T-cell (primary cell): ENCODE data around the gene NDRG2. TPM values are rescaled to one million over a fixed set of nuclear protein-coding genes. Genes with fewer than 3 reads are reported as not detected.

Experiments
- ATAC-seq, 4 experiments: fragments of 200-7000 bp in 3 of 4; fragments of 150-1000 bp in 1 of 4; cut with Tn5 transposase; replicated peaks in 1 of 4; 1 replicate in 3 of 4; 2 replicates in 1 of 4; pipeline ENCODE4 v1.10.0; 2021; ENCODE audit warnings: moderate library complexity in 3 of 4, mild to moderate bottlenecking in 2 of 4, moderate number of reproducible peaks in 1 of 4
- CTCF ChIA-PET, 2 donors: fragments of 300-600 bp; sonication (Branson Sonifier 250); formaldehyde crosslinking; loops; one replicate each; lab custom pipeline; 2022; ENCODE audit warnings: antibody characterized with exemption in 2 of 2; lab: Charles Lee
- POLR2A ChIA-PET, 2 donors: fragments of 300-600 bp; sonication (Branson Sonifier 250); formaldehyde crosslinking; loops; one replicate each; lab custom pipeline; 2022; ENCODE audit warnings: antibody characterized with exemption in 2 of 2; lab: Charles Lee
- DNase-seq, 35 experiments: peaks; one replicate each; pipeline versions ENCODE4 v3.0.0 to v3.0.0-alpha.2; 2013 to 2023
- H3K27ac ChIP-seq: one replicate; pipeline ENCODE4 v1.5.1; 2013; ENCODE audit warnings: low read length
- H3K27me3 ChIP-seq, 2 experiments: replicated peaks in 1 of 2; 1 replicate in 1 of 2; 2 replicates in 1 of 2; pipeline versions ENCODE4 v1.6.1 to v1.7.0; 2013; ENCODE audit warnings: low read length in 1 of 2, mixed read lengths in 1 of 2; ENCODE audit not compliant: control insufficient read depth in 2 of 2, insufficient read depth in 2 of 2; ENCODE audit errors: extremely low read depth in 1 of 2
- H3K36me3 ChIP-seq, 2 donors: 1 replicate in 1 of 2; 2 replicates in 1 of 2; pipeline versions ENCODE4 v1.6.1 to v1.7.0; 2013; ENCODE audit warnings: low read length in 1 of 2; ENCODE audit not compliant: control insufficient read depth in 2 of 2, insufficient read depth in 1 of 2; ENCODE audit errors: extremely low read depth in 1 of 2
- H3K4me1 ChIP-seq, 2 experiments: 1 replicate in 1 of 2; 2 replicates in 1 of 2; pipeline versions ENCODE4 v1.6.1 to v1.7.0; 2013; ENCODE audit warnings: low read length in 2 of 2, mixed read lengths in 1 of 2; ENCODE audit not compliant: insufficient read depth in 2 of 2, control insufficient read depth in 1 of 2; ENCODE audit errors: extremely low read depth in 1 of 2
- H3K4me3 ChIP-seq, 2 donors: 1 replicate in 1 of 2; 2 replicates in 1 of 2; pipeline versions ENCODE4 v1.5.1 to v1.7.0; 2013; ENCODE audit warnings: mild to moderate bottlenecking in 2 of 2, low read length in 1 of 2, moderate library complexity in 1 of 2; ENCODE audit not compliant: control insufficient read depth in 1 of 2; ENCODE audit errors: extremely low read depth in 1 of 2
- H3K9me3 ChIP-seq: 2 replicates; pipeline ENCODE4 v1.7.0; 2013
- H3K27ac Mint-ChIP-seq, 2 donors: one replicate each; pipeline ENCODE4 v1.8.0; 2020 to 2021; ENCODE audit warnings: mild to moderate bottlenecking in 2 of 2, mixed read lengths in 2 of 2
- H3K27me3 Mint-ChIP-seq, 2 donors: one replicate each; pipeline ENCODE4 v1.8.0; 2021 to 2022; ENCODE audit warnings: mixed read lengths in 2 of 2
- H3K36me3 Mint-ChIP-seq: one replicate; pipeline ENCODE4 v1.8.0; 2021; ENCODE audit warnings: mixed read lengths
- H3K4me1 Mint-ChIP-seq, 3 donors: one replicate each; pipeline ENCODE4 v1.8.0; 2020 to 2022; ENCODE audit warnings: mixed read lengths in 3 of 3, mild to moderate bottlenecking in 1 of 3
- H3K4me3 Mint-ChIP-seq, 3 donors: one replicate each; pipeline ENCODE4 v1.8.0; 2020 to 2022; ENCODE audit warnings: mild to moderate bottlenecking in 3 of 3, mixed read lengths in 3 of 3, moderate library complexity in 3 of 3
- H3K9me3 Mint-ChIP-seq, 3 donors: one replicate each; pipeline ENCODE4 v1.8.0; 2020 to 2022; ENCODE audit warnings: mixed read lengths in 3 of 3
- WGBS: methylation state at CpG from one replicate; pipeline ENCODE4 v1.1.5; 2013; ENCODE audit warnings: missing lambda C conversion rate; ENCODE audit not compliant: insufficient coverage; 5-methylcytosine and 5-hydroxymethylcytosine counted together
- total RNA-seq, 35 experiments: library from RNA in 6 of 35; stranded (reverse) in 6 of 35; fragments of 120-200 nt in 1 of 35; gene quantifications; one replicate each; pipeline versions ENCODE4 v1.2.1 to v1.2.4 and lab custom pipeline; 2013 to 2026

Gene NDRG2
- total RNA-seq, 5 donors from 2014 or later (not counting 1 experiment from before 2014, with no cell fraction given): 26.1 to 28.2 (median 27.1) TPM

DNA sequence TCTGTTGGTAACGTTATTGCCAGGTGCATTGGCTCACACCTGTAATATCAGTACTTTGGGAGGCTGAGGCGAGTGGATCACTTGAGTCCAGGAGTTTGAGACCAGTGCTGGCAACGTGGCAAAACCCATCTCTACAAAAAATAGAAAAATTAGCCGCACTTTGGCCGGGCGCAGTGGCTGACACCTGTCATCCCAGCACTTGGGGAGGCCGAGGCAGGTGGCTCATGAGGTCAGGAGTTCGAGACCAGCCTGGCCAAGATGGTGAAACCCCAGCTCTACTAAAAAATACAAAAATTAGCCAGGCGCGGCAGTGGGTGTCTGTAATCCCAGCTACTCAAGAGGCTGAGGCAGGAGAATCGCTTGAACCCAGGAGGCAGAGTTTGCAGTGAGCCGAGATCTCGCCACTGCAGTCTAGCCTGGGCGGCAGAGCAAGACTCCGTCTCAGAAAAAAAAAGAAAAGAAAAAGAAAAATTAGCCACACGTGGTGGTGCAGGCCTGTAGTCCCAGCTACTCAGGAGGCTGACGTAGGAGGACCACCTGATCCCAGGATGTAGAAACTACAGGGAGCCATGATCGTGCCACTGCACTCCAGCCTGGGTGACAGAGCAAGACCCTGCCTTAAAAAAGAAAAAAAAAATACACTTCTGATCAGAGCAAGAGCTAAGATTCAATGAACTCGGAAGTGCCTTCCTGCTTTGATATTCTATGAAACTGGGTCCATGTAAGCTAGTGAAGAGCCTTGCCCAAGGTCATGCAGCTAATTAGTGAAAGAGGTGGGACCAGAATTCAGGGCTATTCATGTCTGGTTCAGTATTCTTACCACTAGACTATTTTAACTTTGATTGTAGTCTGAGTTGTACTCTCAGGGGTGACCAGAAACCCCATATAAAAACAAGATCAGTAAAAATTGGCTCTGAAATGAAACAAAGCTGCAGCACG lies 28.6 kb upstream of the NDRG2 start:
- CTCF ChIA-PET: interaction anchor here in 1 of 2 donors (1.2 kb wide), 1 partner anchor 9 kb away, joined by 4 read pairs; no protein-coding TSS in a partner anchor
- no peaks in the 10 kb centered on the region for H3K4me1 ChIP-seq
- H3K9me3 ChIP-seq: no peaks in the 10 kb centered on the region
- DNase-seq: no peak
- no peak overlapping the region for H3K4me3 ChIP-seq
- Mint-ChIP-seq H3K4me3 (no peak overlapping the region), H3K4me1 (no peaks in the 10 kb centered on the region), H3K27me3 (peaks cover 0 to 4% of the 10 kb centered on the region in 2 donors), H3K9me3 (no peaks in the 10 kb centered on the region), H3K27ac (no peak overlapping the region), H3K36me3 (no peaks in the 10 kb centered on the region)
- POLR2A ChIA-PET: no interaction called here
- H3K27me3 ChIP-seq: peaks cover 0 to 19% of the 10 kb centered on the region in 2 experiments
- 79% methylated on average over 11 of the region's 20 CpGs for WGBS
- no peaks in the 10 kb centered on the region for H3K36me3 ChIP-seq
- H3K27ac ChIP-seq: no peak overlapping the region
- ATAC-seq: no peak

DNA sequence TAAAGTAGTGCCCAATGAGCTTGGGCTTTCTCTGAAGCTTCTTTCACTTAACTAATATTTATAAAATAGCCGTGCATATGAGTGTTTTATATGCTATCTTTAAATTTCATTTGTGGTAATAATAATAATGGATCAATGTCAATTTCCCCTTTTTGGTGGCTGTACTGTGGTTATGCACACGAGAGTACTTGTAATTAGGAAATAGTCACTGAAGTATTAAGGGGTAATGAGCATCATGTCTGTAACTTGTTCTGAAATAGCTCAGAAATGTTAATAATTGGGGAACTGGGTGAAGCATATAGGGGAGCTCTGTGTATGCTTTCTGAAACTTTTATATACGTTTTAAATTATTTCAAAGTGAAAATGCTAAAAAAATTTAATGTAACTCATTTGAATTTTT lies 25.7 kb upstream of the NDRG2 start:
- CTCF ChIA-PET: interaction anchor here in 1 of 2 donors (0.6 kb wide), 1 partner anchor 36 kb away, joined by 3 read pairs; no protein-coding TSS in a partner anchor
- Histone ChIP-seq H3K27me3 (peaks cover 0 to 11% of the 10 kb centered on the region in 2 experiments), H3K9me3 (no peaks in the 10 kb centered on the region), H3K36me3 (no peaks in the 10 kb centered on the region), H3K27ac (no peak overlapping the region), H3K4me1 (no peaks in the 10 kb centered on the region), H3K4me3 (no peak overlapping the region)
- H3K36me3 Mint-ChIP-seq: no peaks in the 10 kb centered on the region
- no CpG with 5 or more reads among the region's 3 CpGs for WGBS
- peaks cover 0 to 4% of the 10 kb centered on the region in 2 donors for H3K27me3 Mint-ChIP-seq
- H3K27ac Mint-ChIP-seq: no peak overlapping the region
- no peaks in the 10 kb centered on the region for H3K9me3 Mint-ChIP-seq
- ATAC-seq (no peak), DNase-seq (no peak)
- POLR2A ChIA-PET: interaction anchor here in 1 of 2 donors (1.1 kb wide), 1 partner anchor 13 kb away, joined by 3 read pairs; no protein-coding TSS in a partner anchor
- H3K4me3 Mint-ChIP-seq: no peak overlapping the region
- H3K4me1 Mint-ChIP-seq: no peaks in the 10 kb centered on the region

DNA sequence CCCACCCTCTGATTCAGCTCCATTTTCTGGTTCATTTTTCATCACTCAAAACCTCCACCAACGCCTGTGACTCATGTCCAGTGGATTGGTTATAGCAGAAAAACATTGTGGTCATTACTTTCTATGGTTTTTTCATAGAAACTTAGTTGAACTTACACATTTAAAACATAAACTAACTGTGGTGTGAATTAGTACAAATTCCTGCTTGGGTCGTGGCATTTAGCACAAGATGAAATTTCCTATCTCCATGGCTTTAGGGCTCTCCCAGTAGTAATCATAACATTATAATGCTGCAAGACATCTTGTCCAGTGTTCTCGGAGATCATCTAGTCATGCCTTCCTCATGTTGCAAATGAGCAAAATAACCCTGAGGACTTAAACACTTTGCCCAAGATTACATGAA lies 24.4 kb upstream of the NDRG2 start:
- 100% methylated on average over 1 of the region's 3 CpGs for WGBS
- ATAC-seq (no peak), DNase-seq (no peak)
- ChIA-PET CTCF (interaction anchor here in 1 of 2 donors (1.9 kb wide), 1 partner anchor 34 kb away, joined by 7 read pairs; no protein-coding TSS in a partner anchor), POLR2A (interaction anchor here in 1 of 2 donors (0.6 to 0.7 kb wide), 2 partner anchors 242 to 1523 kb away, joined by 4 to 6 read pairs; no protein-coding TSS in a partner anchor)
- H3K36me3 Mint-ChIP-seq: no peaks in the 10 kb centered on the region
- H3K27me3 Mint-ChIP-seq: peaks cover 5 to 17% of the 10 kb centered on the region in 2 donors
- no peak overlapping the region for H3K4me3 Mint-ChIP-seq
- H3K4me1 ChIP-seq: peaks cover 0 to 5% of the 10 kb centered on the region in 2 experiments
- no peaks in the 10 kb centered on the region for H3K9me3 Mint-ChIP-seq
- no peaks in the 10 kb centered on the region for H3K36me3 ChIP-seq
- H3K4me3 ChIP-seq: no peak overlapping the region
- H3K9me3 ChIP-seq: no peaks in the 10 kb centered on the region
- peaks cover 0 to 14% of the 10 kb centered on the region in 2 experiments for H3K27me3 ChIP-seq
- H3K27ac Mint-ChIP-seq: no peak overlapping the region
- no peak overlapping the region for H3K27ac ChIP-seq
- H3K4me1 Mint-ChIP-seq: peaks cover 6 to 8% (median 7%) of the 10 kb centered on the region in 3 donors

DNA sequence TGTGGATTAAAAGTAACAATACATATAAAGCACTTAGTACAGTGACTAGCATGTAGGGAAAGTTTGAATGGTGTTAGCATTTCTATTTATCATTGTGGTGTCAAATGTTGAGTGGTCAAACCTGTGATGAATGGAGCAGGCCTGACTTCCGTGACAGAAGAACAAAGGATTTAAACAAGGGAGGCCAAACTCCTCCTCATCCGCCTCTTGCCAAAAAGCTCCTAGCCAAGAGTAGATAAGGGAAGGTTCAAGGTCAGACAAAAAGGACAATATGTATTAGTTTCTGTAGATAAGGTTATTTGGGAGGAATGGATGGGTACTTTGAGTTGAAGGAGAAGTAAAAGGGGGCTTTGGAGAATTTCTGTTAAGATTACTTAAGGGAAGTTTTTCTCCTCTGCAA lies 23.8 kb upstream of the NDRG2 start:
- no peaks in the 10 kb centered on the region for H3K36me3 Mint-ChIP-seq
- ChIA-PET CTCF (interaction anchor here (0.6 to 1.9 kb wide), 5 partner anchors 21 to 44 kb away, joined by 3 to 7 read pairs (median 3); no protein-coding TSS in a partner anchor), POLR2A (interaction anchor here in 1 of 2 donors (0.6 kb wide), 1 partner anchor 242 kb away, joined by 4 read pairs; no protein-coding TSS in a partner anchor)
- H3K27me3 Mint-ChIP-seq: peaks cover 5 to 17% of the 10 kb centered on the region in 2 donors
- Histone ChIP-seq H3K27ac (no peak overlapping the region), H3K27me3 (peaks cover 0 to 14% of the 10 kb centered on the region in 2 experiments), H3K4me3 (no peak overlapping the region), H3K36me3 (no peaks in the 10 kb centered on the region), H3K9me3 (no peaks in the 10 kb centered on the region), H3K4me1 (peaks cover 0 to 8% of the 10 kb centered on the region in 2 experiments)
- H3K4me3 Mint-ChIP-seq: no peak overlapping the region
- no peak for ATAC-seq
- no CpG with 5 or more reads among the region's 2 CpGs for WGBS
- no peaks in the 10 kb centered on the region for H3K9me3 Mint-ChIP-seq
- H3K27ac Mint-ChIP-seq: no peak overlapping the region
- peaks cover 9 to 12% (median 10%) of the 10 kb centered on the region in 3 donors for H3K4me1 Mint-ChIP-seq
- no peak for DNase-seq

DNA sequence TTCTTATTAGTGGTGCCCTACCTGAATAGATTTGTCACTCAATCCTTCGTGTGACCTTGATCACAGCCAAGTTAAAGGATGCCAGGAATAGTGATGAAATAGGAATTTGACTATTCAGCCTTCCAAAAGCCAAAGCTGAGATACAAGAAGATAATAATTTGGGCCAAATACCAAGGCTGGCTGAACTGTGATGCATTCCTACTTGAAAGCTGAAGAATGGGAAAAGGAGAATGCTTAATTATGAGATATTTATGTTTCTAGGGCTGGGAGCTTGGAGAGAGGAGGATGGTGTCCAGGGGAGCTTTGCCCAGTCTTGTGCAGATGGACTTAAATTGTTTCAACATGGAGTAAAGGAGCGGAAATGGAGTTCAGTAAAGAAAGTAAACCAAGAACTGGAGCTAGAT lies 22.5 kb upstream of the NDRG2 start:
- Mint-ChIP-seq H3K9me3 (no peaks in the 10 kb centered on the region), H3K4me3 (no peak overlapping the region), H3K27me3 (peaks cover 5 to 21% of the 10 kb centered on the region in 2 donors), H3K4me1 (peaks cover 9 to 16% (median 10%) of the 10 kb centered on the region in 3 donors), H3K27ac (no peak overlapping the region), H3K36me3 (no peaks in the 10 kb centered on the region)
- no peaks in the 10 kb centered on the region for H3K36me3 ChIP-seq
- ChIA-PET POLR2A (no interaction called here), CTCF (interaction anchor here in 1 of 2 donors (0.7 to 1.4 kb wide), 6 partner anchors 14 to 45 kb away, joined by 3 to 4 read pairs (median 3); no protein-coding TSS in a partner anchor)
- 100% methylated on average over 1 of the region's 2 CpGs for WGBS
- H3K4me3 ChIP-seq: no peak overlapping the region
- no peaks in the 10 kb centered on the region for H3K9me3 ChIP-seq
- H3K4me1 ChIP-seq: peaks cover 0 to 8% of the 10 kb centered on the region in 2 experiments
- DNase-seq (no peak), ATAC-seq (no peak)
- H3K27ac ChIP-seq: no peak overlapping the region
- H3K27me3 ChIP-seq: peaks cover 0 to 19% of the 10 kb centered on the region in 2 experiments
